ENCODE measurements around the gene RPTOR.
"Not testable (repeated sequence)": the region's sequence is repeated elsewhere in the genome, so short reads cannot be mapped to it uniquely, and the experiment has no call there.

Gene RPTOR

GRCh38 chr17:80866050-80866793 is 321.6 kb downstream of the RPTOR start:
- DNase-seq (ENCODE audit: low read depth in 4 of 4, low spot score in 1 of 4) = peak in 3 of 4 experiments; percentile 41 to 67 (median 51)

GRCh38 chr17:80868022-80868609 is 323.5 kb downstream of the RPTOR start:
- no peak for DNase-seq (ENCODE audit: low read depth in 4 of 4, low spot score in 1 of 4)

GRCh38 chr17:80869481-80870145 is 325.0 kb downstream of the RPTOR start:
- DNase-seq (ENCODE audit: low read depth in 4 of 4, low spot score in 1 of 4) = no peak

- DNase-seq (ENCODE audit: low read depth in 4 of 4, low spot score in 1 of 4) = no peak
These were observed 325.8 kb downstream of the RPTOR start for GRCh38 chr17:80870401-80870800.

- no peak for DNase-seq (ENCODE audit: low read depth in 4 of 4, low spot score in 1 of 4)
These were observed 326.7 kb downstream of the RPTOR start for GRCh38 chr17:80871341-80871740.

GRCh38 chr17:80872001-80872500 is 327.4 kb downstream of the RPTOR start:
- no peak for DNase-seq (ENCODE audit: low read depth in 4 of 4, low spot score in 1 of 4)

GRCh38 chr17:80872501-80873306 is 328.1 kb downstream of the RPTOR start:
- DNase-seq (ENCODE audit: low read depth in 4 of 4, low spot score in 1 of 4) = no peak

GRCh38 chr17:80873307-80873951 is 328.8 kb downstream of the RPTOR start:
- no peak for DNase-seq (ENCODE audit: low read depth in 4 of 4, low spot score in 1 of 4)

GRCh38 chr17:80874866-80875445 is 330.3 kb downstream of the RPTOR start:
- DNase-seq (ENCODE audit: low read depth in 4 of 4, low spot score in 1 of 4) = no peak

GRCh38 chr17:80875480-80875995 is 330.9 kb downstream of the RPTOR start:
- DNase-seq (ENCODE audit: low read depth in 4 of 4, low spot score in 1 of 4) = not testable (repeated sequence)

GRCh38 chr17:80876456-80876949 is 331.9 kb downstream of the RPTOR start:
- DNase-seq (ENCODE audit: low read depth in 4 of 4, low spot score in 1 of 4) = not testable (repeated sequence)

GRCh38 chr17:80876950-80877728 is 332.5 kb downstream of the RPTOR start:
- DNase-seq (ENCODE audit: low read depth in 4 of 4, low spot score in 1 of 4) = peak; percentile 40 to 76 (median 52)

GRCh38 chr17:80877729-80878303 is 333.2 kb downstream of the RPTOR start:
- no peak for DNase-seq (ENCODE audit: low read depth in 4 of 4, low spot score in 1 of 4)

- DNase-seq (ENCODE audit: low read depth in 4 of 4, low spot score in 1 of 4) = no peak
These were observed 334.5 kb downstream of the RPTOR start for GRCh38 chr17:80878876-80879722.

- no peak for DNase-seq (ENCODE audit: low read depth in 4 of 4, low spot score in 1 of 4)
These were observed 335.3 kb downstream of the RPTOR start for GRCh38 chr17:80879723-80880647.

GRCh38 chr17:80880648-80880985 is 336.0 kb downstream of the RPTOR start:
- DNase-seq (ENCODE audit: low read depth in 4 of 4, low spot score in 1 of 4) = no peak

GRCh38 chr17:80881306-80881705 is 336.7 kb downstream of the RPTOR start:
- no peak for DNase-seq (ENCODE audit: low read depth in 4 of 4, low spot score in 1 of 4)

Measured in stimulated activated CD4-positive, alpha-beta T cell treated with anti-CD3 and anti-CD28 coated beads, Interleukin-1b, Interleukin-23, amount 100 ng/mL, for 24 hours (primary cell).